GM21619 (cell line): Measurements from ENCODE around the gene SOX5.
"Not testable (repeated sequence)": the region's sequence is repeated elsewhere in the genome, so short reads cannot be mapped to it uniquely, and the experiment has no call there.

Experiments
- ATAC-seq: cut with Tn5 transposase; IDR thresholded peaks from one replicate; pipeline ENCODE4 v1.9.1; 2021; ENCODE audit not compliant: unreplicated experiment

SOX5 gene

DNA sequence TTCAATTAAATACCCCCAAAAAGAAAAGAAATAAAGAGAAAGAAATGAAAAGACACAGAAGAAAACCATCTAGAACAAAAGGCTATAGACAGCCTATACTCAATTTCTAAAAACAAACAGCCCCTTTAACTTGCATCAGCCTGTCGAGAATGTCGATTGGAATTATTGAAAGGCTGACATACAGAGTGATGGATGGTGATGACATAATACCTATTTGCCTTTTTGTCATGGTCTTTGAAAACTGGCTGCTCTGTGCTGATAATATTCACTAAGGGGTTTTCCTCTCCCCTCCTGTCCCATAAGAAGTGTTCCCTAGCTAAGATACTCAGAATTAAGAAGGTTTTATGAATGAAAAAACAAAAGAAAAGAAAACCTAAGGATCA is 393.7 kb downstream of the SOX5 start:
- ATAC-seq, result no peak

DNA sequence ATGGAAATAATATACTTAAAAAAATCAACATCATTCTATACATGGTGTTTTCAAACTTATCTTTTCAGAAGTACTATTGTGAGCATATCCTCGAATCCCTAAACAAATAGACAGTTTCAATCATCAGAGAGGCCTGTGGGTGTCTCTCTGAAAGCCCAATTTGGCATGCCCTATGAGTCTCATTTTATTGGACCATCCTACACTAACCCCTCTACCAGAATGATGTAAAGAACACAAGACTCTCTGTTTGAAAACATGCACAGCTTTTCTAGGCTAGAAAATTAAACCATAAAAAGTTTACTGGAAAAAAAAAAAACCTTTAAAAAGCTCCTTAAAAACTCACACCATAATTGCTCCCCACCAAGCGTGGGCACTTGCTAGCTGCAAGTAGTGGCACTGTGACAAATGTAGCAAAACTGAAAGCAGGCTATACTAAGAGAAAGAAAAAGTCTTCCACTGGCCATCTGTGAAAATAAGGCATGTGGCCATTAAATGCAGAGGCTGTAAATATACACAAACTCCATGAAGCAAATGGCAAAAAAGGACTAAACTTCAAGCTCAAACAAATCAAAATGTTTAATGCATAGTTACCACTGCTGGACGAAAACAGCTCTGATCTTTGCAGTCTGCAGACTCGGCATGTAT is 394.2 kb downstream of the SOX5 start:
- ATAC-seq, result no peak

DNA sequence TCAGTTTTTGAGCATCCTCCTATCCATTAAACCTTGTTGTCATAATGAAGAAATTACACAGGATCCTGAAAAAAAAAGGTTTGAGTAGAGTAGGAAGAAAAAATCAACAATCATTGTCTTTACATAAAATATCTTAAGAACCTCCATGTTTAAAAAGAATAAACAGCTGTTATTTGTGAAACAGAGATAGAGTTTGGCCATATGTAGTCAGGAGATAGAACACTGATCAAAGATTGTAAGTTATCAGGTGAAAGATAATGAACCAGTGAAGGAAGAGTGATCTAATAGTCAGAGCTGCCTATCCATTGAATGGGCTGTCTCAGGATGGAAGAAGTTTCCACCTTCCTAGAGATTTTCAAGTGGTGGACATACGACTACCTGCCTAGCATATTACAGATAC is 397.1 kb downstream of the SOX5 start:
- no peak for ATAC-seq

DNA sequence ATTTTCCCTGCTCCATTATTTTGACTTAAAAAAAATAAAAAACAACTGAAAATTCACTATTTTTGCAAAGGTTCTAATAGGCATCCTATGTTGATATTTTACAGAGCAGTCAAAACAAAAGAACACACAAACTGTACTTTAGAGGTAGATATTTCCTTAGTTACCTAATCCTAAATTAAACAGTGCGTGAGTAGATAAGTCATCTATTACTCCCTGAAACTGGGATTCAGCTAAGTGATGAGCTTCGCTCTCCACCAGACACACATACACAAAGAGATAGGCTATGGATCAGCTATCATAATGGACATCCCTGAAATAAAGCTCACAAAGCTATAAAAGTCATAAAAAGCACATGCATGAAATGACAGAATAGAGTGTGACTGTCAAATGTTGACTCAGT is 398.7 kb downstream of the SOX5 start:
- ATAC-seq, result no peak

DNA sequence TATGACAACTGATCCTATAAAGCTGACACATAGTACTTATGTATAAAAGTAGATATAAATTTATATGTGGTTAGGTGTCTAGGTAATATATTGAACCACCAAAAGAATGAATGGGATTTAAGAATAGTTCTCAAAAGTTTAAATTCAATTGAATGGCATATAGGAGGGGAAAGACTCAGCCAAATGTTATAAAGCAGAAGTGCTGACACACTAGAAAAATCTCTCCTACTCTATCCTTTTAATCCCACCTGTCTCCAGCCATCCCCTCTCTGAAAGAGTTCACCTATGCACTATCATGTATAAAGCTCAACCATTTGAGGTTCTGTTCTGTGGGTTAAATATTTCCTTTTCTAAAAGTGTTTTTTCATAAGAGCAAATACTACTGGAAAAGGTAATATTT is 400.7 kb downstream of the SOX5 start:
- no peak for ATAC-seq

DNA sequence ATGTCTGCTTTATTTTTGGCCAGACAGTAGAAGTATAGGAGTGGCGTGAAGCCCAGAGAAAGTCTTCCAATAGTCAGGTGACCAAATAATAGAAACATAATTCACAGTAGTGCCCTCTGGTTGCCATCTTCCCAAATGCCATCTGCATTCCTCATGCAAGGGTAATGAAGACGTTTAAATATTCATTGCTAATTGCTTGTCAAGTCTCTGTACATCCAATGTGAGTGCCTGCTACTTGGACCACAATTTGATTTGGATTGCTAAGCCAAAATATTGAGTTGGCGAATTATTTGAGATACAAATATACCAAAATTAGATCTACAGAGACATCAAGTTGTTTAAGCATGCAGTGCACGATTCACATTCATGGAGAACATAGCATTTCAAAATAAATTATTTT is 402.7 kb downstream of the SOX5 start:
- no peak for ATAC-seq

DNA sequence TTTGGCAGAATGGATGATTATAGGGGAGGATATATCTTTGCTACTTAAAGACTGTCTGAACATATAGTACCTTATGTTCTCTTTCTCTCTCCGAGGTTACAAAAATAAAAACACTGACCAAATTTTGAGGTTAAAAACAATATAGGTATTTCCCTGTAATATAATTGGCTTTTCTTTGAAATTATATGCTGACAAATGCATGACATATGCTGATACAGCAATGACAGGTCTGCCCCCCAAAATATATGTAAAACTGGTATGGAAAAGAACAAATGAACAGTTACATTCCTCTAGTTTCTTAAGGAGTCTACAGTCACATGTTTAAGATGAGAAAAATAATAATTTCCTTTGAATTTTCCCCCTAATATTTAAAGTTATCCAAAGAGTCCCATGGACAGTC is 405.7 kb downstream of the SOX5 start:
- no peak for ATAC-seq

DNA sequence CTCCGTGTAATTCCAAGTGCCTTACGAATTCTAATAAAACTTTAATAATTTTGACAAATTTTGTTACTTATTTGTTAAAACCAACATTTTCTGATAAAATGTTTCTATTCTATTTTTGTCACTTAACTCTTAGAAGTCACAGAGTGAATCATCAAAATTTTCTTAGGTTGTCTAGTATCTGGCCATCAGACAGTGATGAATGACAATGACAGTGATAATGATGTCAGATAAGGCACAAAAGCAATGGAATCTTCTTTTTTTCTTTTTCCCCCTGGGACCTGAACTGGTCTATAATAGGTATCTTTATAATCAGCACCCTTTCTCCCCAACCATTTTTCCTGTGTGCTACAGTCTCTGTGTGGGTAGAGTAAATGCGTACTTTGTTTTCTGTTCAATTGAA is 407.3 kb downstream of the SOX5 start:
- no peak for ATAC-seq

DNA sequence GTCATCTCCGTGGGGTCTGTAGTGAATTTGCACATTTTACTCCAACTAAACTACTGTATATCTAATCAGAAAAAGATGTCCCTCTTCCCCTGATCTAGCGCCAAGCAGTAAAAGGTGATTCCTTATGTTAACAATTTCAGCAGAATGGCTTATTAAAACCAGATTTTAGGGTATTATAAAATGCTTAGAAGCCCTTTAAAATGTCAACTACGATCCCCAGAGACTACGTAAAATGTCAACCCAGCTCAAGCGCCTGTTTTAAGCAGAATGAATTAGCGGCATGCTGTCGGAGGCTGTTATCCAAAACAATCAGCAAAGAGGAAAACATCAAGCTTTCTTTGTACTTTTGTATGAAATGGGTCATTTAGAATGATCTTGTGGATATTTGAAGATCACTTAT is 408.9 kb downstream of the SOX5 start:
- no peak for ATAC-seq

DNA sequence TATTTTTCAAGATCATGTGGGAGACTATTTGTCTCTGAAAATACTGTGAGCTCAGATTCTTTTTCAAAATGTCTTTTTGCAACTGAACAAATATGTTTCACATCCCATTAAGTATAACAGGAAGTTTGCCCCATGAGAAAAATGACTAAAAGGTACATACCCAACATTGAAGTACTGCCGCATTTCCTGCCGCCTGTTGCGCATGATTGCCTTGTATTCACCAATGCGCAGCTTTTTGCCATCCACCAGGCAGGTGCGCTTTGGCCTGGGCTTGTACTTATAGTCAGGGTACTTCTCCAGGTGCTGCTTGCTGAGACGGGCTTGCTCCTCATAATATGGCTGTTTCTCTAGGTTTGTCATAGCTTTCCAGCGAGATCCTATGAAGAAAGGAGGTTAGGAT is 413.2 kb downstream of the SOX5 start:
- peak; percentile 92 for ATAC-seq

DNA sequence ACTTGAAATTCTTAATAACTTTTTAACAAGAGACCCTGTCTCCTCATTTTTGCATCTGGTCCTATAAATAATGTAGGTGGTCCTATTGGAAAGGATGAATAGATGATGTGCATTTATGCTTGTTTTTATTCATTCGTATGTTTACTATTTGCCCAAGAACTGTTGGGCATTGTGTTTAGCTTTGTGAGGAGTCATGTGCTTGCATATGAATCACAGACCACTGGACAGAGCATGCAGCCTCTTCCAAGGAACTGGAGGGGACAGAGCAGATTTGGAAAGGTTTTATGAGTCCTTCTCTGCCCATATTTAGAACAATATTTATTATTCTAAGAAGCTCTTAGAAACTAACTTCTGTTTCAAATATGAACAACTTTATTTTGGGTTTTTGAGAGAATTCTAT is 414.0 kb downstream of the SOX5 start:
- ATAC-seq, result no peak

DNA sequence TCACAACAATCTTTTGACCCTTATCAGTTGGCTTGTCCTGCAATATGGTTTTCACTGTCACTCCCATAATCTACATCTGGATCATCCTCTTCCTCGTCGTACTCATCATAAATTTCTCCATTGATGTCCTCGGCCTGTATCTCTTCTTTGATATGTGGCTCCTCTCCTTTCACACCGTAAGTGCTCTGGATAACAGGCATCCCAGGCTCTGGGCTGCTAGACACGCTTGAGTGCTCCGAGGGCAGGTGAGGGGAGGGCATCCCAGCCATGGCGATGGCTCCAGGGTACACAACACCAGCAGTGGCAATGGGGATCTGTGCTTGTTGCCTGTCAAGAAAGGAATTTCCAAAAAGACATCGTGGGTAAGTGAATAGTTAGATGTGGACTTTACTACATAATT is 415.3 kb downstream of the SOX5 start:
- ATAC-seq, result no peak

DNA sequence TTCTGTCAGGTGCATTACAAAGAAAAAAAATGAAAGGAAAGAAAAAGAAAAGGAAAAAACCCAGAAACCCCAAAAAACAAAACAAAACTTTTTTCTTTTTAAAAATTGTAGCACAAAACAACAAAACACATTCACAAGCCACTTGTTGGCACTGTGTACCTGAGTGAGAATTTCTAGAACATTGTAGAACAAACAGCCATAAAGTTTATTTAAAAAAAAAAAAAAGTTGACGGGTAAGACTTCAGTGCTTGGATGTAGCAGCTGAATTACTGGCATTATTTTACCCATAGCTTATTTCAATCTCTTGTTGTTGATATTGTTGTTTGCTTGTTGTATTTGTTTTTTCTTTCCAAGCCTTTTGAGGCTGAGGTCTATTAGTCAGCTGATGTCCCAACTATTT is 415.8 kb downstream of the SOX5 start:
- ATAC-seq, result no peak

DNA sequence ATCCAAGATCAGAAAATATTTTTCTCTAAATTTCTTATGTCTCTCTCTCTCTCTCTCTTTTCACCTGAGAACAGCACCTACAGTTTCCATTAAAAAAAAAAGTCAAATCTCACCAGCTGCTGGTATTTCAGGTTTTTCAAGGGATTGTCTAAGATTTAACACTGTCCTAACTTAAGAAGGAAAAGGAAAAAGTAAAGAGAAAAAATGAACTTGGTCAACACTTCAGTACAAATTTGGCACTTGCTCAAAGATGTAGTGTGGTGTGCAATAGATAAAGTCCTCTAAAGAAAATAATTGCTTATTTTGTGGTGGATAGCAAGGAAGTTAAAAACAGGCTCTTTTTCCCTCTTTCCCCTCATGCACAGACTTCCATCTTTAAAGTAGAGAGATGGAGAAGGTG is 416.2 kb downstream of the SOX5 start:
- ATAC-seq, result no peak

DNA sequence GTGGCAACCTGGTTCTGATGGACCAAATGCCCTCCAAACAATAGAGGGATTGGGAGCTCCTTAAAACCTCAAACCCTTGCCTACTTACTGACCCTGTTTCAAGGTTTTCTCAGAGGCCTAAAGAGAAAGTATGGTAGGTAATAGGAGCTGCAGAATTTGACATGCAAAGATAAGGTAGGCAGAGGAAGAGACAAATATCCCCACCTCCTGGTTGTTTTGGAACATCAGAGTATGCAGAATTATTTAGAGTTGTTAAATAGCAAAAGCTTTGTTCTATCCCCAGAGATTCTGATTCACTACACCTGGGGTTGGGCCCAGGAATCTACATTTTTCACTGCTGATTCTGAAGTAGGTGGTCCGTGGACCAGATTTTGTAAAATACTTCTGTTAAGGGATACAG is 421.2 kb downstream of the SOX5 start:
- no peak for ATAC-seq

DNA sequence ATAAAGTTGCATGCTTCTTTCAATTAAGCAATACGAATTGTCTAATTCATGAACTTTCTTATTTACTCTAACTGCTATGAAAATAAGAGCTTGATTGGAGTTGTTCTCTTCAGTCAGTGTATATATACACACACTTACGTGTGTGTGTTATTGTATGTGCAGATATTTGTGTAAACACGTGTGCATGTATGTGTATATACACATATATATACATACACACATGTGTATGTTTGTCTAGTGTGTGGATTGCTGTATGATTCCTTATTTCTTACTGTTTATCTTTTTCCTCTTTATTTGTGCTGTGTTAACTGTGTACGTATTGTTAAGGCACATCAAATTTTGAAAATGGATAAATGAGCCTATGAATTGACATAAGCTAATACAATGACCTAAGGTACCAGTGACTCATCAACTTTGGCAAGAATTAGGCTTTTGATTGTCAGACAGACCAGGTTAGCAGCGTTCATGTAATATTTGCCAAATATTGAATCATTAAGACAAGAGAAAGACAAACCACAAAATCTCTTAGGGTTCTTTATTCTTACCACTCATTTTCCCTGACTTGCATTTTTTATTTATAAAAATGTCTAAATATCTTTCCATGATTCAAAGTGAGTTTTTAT is 423.9 kb downstream of the SOX5 start:
- no peak for ATAC-seq

DNA sequence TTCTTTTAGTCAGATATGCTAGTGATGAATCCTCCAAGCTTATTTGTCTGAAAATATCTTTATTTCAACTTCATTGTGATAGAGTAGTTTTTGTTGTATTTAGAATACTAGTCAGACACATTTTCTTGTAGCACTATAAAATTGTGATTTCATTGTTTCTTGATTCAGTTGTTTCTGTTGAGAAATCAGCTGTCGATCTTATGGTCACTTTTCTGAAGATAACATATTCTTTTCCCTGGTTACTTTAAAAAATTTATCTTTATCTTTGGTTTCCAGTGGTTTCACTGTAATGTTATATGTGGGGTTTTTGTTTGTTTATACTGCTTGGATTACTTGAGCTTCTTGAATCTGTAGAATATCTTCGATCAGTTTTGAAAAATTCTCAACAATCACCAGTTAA is 426.1 kb downstream of the SOX5 start:
- no peak for ATAC-seq

DNA sequence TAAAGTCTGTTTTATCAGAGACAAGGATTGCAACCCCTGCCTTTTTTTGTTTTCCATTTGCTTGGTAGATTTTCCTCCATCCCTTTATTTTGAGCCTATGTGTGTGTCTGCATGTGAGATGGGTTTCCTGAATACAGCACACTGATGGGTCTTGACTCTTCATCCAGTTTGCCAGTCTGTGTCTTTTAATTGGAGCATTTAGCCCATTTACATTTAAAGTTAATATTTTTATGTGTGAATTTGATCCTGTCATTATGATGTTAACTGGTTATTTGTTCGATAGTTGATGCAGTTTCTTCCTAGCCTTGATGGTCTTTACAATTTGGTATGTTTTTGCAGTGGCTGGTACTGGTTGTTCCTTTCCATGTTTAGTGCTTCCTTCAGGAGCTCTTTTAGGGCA is 430.0 kb downstream of the SOX5 start:
- ATAC-seq, result not testable (repeated sequence)

DNA sequence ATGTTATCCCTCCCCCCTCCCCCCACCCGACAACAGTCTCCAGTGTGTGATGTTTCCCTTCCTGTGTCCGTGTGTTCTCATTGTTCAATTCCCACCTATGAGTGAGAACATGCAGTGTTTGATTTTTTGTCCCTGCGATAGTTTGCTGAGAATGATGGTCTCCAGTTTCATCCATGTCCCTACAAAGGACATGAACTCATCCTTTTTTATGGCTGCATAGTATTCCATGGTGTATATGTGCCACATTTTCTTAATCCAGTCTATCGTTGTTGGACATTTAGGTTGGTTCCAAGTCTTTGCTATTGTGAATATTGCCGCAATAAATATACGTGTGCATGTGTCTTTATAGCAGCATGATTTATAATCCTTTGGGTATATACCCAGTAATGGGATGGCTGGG is 433.7 kb downstream of the SOX5 start:
- not testable (repeated sequence) for ATAC-seq

DNA sequence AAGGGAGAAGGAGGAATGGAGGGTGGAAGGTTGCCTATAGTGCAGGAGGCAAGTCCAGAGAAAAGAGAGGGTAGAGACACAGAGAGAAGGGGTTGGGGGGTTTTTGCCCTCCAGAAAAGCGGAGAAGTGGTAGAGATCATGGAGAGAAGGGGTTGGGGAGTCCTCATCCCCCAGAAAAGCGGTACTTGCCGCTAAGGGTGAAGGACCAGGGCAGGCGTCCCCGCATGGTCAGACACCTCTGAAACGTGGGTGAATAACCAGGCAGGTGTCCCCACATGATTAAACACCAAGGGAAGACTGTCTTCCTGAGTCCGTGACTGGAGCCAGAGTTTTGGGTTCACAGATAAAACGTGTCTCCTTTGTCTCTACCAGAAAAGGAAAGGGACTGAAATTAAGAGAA is 439.0 kb downstream of the SOX5 start:
- ATAC-seq, result no peak

DNA sequence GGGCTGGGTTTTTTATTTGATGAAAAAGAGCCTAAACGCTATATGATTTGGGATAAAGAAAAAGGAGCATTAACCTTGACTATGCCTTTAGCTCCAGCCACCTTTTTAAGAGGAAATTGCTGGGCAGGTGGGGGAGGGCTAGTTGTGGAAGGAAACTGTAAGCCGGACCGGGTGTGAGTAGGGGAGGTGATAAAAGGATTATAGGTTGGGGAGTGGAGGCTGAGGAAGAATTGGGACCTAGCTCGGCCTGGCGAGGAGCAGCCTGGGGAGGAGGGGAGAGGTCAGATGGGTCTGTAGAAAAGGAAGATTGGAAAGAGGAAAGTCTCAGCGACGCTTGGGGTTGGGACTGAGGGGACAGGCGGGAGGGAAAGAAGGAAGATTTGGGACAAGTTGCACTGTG is 439.6 kb downstream of the SOX5 start:
- not testable (repeated sequence) for ATAC-seq

DNA sequence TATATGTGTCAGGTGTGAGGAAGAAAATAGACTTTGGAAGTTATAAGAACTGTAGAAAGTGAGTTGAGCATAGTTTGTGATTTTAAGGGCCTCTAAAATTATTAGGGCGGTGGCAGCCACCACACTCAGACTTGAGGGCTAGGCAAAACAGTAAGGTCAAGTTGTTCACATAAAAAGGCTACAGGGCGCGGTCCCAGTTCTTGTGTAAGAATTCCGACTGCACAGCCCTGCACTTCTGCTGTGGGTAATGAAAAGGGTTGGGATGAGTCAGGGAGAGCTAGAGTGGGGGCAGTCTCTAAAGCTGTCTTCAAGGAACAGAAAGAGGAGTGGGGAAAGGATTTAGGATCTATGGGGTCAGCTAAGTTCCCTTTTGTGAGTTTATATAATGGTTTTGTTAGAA is 441.7 kb downstream of the SOX5 start:
- not testable (repeated sequence) for ATAC-seq

DNA sequence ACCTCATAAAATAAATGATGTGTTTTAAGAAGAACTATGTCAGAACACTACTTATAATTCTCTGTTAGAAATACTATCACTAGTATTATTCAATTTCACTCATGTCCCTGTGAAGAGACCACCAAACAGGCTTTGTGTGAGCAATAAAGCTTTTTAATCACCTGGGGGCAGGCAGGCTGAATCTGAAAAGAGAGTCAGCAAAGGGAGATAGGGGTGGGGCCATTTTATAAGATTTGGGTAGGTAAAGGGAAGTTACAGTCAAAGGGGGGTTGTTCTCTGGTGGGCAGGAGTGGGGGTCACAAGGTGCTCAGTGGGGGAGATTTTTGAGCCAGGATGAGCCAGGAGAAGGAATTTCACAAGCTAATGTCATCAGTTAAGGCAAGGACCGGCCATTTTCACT is 443.7 kb downstream of the SOX5 start:
- not testable (repeated sequence) for ATAC-seq
